GM21723 (cell line): ENCODE data around the gene ADH7.
"Not testable (repeated sequence)": the region's sequence is repeated elsewhere in the genome, so short reads cannot be mapped to it uniquely, and the experiment has no call there.

Source experiments
- ATAC-seq: cut with Tn5 transposase; IDR thresholded peaks from one replicate; pipeline ENCODE4 v1.9.1; 2021; ENCODE audit warnings: mild to moderate bottlenecking, moderate library complexity; ENCODE audit not compliant: unreplicated experiment

ADH7 gene

DNA sequence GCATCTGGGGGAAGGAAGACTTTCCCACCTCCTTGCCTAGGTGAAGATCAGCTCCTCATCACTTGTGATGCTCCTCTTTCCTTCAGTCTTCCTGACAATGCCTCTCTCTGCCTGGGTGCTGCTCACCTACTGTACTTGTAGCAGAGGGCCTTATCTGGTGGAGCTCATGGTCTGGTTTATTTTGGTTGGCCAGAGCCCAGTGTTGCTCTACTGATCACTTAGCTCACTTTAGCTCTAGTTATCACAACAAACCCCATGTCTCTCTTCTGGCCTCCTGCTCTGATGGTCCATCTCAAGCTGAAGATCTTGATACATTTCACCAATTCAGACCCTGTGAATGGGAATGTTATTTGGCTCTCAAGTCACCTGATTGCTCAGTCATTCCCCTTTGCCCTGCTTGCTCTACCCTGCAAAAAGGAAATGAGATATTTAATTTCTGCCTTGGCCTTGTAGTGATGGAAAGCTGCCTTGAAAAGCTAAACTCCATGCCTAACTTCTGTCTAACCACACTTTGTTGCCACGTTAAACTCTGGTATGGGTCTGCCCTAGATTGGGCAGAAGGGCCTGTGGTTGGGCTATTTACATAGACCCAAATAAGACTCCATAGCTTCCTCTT, 52.3 kb downstream of the ADH7 start:
- ATAC-seq, result no peak

DNA sequence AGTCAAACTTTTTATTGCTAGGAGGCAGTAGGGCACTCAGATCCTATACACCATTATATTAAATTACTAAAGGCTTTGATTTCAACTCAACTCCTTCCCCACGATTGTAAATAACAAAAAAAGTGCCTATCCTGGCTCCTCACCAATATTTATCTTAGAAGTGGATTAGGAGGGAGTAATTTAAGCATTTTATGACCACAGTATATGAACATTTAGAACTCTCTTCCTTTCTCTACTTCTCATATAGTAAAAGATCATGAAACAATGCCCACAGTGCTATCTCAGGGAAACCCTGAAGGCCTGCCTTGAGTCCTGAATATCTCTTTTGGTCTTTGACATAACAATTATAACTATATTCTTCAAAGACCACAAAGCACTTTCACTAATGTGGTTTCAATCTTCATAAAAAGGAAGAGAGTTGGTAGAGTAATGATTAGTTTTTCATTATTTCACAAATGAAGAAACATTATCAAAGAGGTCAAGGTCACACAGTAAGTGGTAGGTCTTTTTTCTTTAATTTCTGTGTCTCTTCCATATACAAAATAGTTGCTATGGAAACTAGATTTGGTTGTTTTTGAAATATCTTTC, 53.5 kb downstream of the ADH7 start:
- ATAC-seq, result no peak

DNA sequence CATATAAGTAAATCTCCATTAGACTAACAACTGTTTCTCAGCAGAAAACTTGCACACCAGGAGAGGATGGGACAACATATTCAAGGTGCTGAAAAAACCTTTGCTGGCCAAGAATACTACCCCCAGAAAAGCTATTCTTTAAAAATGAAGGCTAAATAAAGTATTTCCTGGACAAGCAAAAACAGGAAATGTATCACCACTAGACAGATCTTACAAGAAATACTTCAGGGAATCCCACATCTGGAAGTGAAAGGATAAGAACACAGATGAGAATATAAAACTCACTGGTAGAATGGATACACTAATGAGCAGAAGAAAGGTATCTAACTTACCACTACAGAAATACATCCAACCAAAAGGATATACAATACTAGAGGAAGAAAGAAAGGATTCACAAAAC, 55.6 kb downstream of the ADH7 start:
- ATAC-seq, result no peak

DNA sequence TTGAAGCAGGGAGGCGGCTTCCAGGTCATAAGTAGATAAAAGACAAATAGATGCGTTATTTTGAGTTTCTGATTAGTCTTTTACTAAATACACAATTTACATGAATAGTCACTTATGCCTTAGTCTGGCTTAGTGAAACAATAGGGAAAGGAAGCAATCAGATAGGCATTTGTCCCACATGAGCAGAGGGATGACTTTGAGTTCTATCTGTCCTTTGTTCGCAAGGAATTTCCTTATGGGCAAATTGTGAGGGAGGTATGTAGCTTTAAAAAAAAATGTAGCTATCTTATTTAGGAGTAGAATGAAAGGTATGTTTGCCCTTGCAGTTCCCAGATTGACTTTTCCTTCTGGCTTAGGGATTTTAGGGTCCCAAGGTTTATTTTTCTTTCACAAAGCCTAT, 56.3 kb downstream of the ADH7 start:
- ATAC-seq, result no peak

DNA sequence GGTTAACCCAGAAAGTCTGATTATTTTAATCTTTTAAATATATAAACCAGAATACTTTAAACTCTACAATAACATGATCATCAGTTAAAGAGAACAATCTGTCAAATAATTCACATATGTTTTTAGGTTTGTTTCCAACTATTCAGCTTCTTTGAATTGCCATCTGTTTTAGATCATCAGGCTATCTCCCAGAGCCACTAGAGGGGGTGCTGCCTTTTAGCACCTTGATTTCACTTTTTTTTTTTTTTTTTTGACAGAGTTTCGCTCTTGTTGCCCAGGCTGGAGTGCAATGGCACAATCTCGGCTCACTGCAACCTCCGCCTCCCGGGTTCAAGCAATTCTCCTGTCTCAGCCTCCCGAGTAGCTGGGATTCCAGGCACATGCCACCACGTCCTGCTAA, 57.8 kb downstream of the ADH7 start:
- not testable (repeated sequence) for ATAC-seq

DNA sequence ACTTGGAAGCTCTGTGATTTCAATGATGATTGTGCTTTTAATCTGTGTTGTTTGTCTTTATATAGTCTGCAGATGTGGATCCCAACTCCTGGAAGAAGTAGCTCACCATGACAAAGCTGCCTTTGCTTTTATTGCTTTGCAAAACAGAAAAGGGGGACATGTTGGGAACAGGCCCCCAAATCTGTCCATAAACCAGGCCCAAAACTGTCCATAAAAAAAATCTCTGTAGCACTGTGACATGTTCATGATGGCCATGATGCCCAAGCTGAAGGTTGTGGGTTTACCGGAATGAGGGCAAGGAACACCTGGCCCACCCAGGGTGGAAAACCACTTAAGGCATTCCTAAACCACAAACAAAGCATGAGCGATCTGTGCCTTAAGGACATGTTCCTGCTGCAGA, 62.7 kb downstream of the ADH7 start:
- ATAC-seq, result not testable (repeated sequence)

DNA sequence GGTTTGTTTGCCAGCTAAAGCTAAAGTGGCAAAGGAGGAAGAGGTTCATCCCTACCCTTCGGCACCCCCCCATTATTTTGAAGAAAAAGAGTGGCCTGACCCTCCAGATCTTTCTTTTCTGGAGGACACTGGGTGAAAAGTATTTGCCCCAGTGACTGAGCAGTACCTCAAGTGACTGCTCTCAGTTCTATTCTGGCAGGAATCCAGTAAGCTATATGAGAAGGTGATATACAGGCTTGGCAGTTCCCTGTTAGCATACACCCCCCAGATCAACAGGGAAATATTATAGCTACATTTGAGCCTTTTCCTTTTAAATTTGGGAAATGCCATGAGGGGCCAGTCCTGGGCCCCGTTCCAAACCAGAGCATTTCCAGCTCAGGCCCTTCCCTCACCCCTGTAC, 67.3 kb downstream of the ADH7 start:
- ATAC-seq, result not testable (repeated sequence)

DNA sequence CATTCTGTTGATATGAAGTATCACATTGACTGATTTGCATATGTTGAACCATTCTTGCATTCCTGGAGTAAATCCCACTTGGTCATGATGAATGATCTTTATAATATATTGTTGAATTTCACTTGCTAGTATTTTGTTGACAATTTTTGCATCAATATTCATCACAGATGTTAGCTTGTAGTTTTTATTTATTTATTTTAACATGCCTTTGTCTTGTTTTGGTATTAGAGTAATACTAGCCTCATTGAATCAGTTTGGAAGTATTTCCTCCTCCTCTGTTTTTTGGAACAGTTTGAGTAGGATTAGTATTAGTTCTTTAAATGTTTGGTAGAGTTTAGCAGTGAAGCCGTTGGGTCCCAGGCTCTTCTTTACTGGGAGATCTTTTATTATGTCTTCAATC, 68.7 kb downstream of the ADH7 start:
- ATAC-seq, result no peak

DNA sequence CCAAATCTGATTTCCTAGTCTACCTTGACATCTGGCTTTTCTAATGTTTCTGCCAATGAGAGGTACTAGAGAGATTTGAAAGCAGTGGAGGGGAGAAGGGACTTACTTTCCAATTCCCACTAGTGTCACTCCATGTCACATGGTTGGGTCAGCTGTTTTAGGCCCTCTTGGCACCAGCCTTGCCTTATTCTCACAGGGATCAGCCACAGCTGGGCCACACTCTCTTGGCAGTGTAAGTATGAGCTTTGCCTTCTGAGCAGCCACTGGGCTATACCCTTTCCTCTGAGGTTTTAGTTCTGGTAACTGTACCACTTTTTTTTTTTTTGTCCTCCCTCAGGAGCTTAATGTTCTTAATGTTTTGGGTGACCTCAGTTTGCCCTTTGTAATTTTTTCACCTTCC, 72.4 kb downstream of the ADH7 start:
- no peak for ATAC-seq
